Measurements from ENCODE around the gene ACSL6.

ACSL6 gene

DNA sequence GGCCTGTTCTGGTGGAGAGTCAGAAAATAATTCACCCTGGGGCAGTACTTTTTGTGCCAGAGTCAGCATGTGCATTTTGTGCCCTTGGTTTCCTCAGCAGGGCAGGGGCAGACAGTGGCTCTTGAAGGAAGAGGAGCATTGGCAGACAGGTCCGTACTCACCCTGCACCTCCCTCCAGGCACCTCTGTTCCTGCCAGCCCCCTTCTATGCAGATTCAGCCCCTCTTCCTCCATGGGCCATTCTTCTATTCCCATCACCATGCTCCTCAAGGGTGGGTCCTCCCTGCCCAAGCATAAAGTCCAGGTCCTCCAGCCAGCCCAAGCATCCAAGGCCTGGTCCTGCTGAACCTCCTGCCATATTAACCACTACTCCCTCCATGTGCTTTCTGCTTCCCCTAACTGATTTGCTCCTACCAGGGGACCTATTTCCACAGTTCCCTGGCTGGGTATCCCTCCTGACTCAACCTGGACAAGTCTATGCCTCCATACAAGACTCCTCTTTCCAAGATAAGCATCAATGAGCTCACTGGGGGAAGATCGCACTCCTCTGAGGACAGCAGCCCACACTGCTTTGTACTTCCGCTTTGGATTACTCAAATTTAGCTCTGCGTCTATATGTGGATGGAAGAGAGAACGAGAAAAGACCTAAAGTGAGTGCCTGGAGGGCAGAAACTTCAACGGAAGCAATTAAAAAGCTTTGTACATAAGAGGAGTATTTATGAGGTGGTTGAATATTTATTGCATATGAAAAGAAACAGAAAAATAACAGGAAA, 9.3 kb upstream of the ACSL6 start:
- no peak for DNase-seq (ENCODE audit: low read depth, low spot score)
- H3K4me3 ChIP-seq (ENCODE audit: low read length): no peak overlapping the region

DNA sequence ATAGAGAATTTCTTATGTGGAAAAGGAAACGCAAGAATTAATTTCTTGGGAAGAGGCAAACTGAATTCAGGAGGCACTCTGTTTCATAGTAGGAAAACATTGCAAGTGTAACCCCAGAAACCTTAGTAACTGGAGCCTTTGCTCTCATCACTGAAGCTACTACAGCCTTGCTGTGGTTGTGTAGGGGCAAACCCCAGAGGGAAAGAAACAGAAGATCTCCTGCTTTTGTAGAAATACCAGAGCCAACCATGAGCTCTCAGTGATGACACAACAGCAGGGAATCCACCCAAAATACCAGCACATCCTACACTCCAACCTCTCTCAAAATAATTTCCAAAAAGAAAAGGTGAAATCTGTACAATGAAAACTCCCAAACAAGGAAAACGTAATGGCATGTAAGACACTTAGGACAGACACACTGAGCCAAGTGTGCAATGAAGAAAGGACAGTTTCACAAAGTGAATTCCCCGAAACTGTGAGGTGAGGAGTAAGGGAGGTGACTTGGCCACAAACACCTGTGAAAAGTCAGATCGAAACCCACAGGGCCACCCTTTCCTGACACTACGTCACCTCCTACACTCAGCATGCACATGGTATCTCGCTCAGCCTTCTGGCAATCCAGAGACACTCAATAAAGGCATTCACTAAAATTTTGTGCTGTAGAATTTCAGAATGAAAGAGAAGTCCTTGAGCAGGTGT, 8.5 kb upstream of the ACSL6 start:
- no peak overlapping the region for H3K4me3 ChIP-seq (ENCODE audit: low read length)
- DNase-seq (ENCODE audit: low read depth, low spot score): no peak

DNA sequence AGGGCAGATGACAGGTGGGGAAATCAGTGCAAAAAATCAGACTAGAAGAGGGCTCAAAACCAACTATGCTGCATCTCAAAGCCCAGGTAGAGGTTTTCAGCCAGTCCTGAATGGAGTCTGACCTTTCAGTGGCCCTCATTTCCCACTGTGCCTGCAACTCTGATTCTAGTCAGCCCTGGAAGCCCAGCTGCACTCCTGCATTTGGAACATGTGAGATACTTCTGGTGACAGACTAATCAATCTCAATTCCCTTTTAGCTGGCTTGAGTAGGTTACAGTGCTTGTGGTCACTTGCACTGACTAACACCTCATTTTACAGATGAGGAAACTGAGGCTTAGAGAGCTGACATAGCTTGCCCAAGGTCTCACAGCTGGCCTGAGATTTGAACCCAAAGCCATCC, 7.9 kb upstream of the ACSL6 start:
- no peak overlapping the region for H3K4me3 ChIP-seq (ENCODE audit: low read length)
- no peak for DNase-seq (ENCODE audit: low read depth, low spot score)

DNA sequence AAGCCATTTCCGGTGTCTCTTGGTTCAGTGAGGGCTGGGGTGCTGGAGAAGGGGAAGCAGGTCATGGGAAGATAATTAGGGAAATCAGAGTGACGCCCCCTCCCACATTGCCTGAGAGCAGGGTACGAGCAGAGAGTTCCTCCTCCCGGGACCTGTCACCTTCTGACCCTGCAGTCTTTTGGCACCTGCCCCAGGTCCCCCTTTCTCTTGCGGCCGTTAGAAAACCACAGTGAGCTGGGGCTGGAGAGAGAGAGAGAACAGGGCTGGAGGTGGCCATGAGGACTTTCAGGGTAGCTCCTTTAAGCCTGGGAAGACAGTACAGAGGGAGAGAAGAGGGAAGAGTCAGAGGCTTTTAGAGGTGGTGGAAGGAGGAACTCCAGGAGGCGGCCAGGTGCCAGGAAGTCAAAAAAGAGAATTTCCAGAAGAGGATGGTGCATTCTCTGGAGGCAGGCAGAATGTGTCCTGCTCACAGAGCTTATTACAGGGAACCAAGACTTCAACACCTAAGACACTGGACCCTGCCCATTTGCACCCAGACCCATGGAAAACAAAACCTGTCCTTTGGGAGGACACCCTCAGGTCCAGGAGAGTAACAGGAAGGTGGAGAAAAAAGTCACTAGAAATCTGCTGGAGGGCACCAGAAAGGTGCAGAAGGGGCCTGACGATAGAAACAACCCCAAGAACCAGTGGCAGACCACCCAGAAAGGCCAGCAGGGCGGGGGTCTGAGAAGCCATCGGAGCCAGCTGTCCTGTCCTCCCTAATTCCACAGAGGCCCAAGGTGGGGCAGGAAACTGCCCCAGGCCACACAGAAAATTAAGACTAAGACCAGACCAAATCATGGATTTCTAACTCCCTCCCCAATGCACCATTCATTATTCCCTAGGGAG, 6.5 kb upstream of the ACSL6 start:
- no peak for DNase-seq (ENCODE audit: low read depth, low spot score)
- H3K4me3 ChIP-seq (ENCODE audit: low read length): no peak overlapping the region

- DNase-seq (ENCODE audit: low read depth, low spot score): no peak
Observed at GRCh38 chr5:132017316-132017715, 5.9 kb upstream of the ACSL6 start.

DNA sequence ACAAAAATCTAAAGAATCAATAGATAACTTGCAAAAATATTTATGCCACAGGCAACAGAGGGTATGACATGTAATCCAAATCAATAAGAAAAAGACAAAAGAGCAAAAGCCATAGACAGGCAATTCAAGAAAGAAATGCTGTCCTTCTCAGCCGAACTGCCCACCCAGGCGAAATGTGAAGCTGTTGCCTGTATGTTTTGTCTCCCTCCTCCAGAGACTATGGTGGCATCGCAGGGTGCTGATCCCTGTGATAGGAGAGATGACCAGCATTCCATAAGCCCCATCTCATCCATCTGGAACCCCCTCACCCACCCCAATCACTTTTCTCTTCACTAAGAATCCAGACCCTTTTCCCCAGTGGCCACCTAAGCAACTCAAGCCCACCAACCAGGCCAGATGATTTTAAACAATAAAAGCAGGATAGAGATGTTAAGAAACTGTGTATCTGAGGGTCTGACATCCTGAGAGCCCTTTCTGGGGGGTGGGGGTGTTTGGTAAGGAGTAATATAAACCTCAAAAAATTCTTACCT, 5.3 kb upstream of the ACSL6 start:
- H3K4me3 ChIP-seq (ENCODE audit: low read length): no peak overlapping the region
- DNase-seq (ENCODE audit: low read depth, low spot score): no peak

More at GRCh38 chr5:132017316-132017715, 5.9 kb upstream of the ACSL6 start:
- H3K4me3 ChIP-seq (ENCODE audit: low read length): no peak overlapping the region

DNA sequence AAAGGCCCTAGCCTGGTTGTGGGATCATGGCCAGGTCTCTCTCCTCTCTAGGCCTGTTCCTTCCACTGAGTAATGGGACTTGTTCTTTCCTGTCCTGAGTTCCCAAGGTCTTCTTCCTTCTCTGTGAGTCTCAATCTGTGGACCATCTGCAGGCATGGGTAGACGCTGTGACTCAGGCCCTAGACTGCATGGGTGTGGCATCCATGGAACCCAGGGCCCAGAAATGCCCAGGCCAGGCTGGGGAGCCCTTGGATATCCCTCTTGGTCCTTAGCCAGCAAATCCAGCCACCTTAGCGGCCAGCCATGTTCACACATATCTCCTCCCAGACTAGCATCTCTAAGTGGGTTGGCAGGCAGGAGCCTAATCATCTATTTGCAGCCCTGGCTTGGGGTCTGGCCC, 2.3 kb upstream of the ACSL6 start:
- DNase-seq (ENCODE audit: low read depth, low spot score): no peak
- H3K4me3 ChIP-seq (ENCODE audit: low read length): no peak overlapping the region

- no peak overlapping the region for H3K4me3 ChIP-seq (ENCODE audit: low read length)
- DNase-seq (ENCODE audit: low read depth, low spot score): no peak
Observed at GRCh38 chr5:132013006-132013689, 1.7 kb upstream of the ACSL6 start.

DNA sequence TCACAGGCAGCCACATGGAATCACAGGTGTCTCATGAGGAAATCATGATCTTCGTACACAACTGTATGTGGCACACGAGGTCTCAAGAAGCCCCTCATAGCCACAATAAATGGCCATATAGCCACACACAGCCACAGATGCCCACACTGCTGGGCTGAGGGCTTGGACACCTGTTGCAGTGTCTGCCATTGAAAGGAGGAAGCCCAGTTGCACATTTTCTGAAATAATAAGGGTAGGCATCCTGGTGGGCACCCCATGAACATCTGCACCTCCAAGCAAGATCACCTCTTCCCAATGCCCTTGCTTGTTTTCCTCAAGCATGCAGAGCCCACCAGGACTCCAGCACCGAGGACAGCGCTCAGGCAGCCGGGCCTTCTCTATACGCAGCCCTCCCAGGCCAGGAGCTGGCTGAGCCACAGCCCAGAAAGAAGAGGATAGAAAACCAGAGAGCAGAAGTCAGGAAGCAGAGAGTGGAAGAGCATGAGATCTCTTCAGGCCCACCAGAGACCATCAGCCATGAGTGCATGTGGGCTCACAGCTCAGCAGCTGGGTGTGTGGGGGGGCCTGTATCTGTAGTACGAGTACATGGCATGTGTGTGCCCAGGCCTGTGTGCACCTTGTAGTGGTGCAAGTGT, 1.0 kb upstream of the ACSL6 start:
- no peak overlapping the region for H3K4me3 ChIP-seq (ENCODE audit: low read length)
- DNase-seq (ENCODE audit: low read depth, low spot score): no peak

GRCh38 chr5:132010989-132011621, 353 bp downstream of the ACSL6 start:
- peak overlapping the region; percentile 48 for H3K4me3 ChIP-seq (ENCODE audit: low read length)
- DNase-seq (ENCODE audit: low read depth, low spot score): no peak

DNA sequence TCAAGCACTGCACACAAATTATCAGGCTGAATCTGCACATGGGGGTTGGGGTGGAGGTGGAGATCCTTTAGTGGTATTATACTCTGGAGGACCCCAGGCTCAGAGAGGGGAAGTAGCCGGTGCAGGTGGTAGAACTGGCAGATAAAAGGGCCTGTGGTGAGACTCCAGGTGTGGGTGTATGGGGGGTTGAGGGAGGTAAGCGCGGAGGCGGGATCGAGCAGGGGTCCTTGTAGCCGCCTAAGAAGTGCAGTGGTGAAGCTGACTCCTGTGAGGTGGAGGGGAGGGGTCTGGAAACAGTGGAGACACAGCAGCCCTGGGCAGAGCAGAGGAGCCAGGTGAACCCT, 841 bp downstream of the ACSL6 start:
- H3K4me3 ChIP-seq (ENCODE audit: low read length): peak overlapping the region; percentile 48
- peak; percentile 69 for DNase-seq (ENCODE audit: low read depth, low spot score)

- H3K4me3 ChIP-seq (ENCODE audit: low read length): no peak overlapping the region
- DNase-seq (ENCODE audit: low read depth, low spot score): no peak
Observed at GRCh38 chr5:132009706-132010405, 1.6 kb downstream of the ACSL6 start.

DNA sequence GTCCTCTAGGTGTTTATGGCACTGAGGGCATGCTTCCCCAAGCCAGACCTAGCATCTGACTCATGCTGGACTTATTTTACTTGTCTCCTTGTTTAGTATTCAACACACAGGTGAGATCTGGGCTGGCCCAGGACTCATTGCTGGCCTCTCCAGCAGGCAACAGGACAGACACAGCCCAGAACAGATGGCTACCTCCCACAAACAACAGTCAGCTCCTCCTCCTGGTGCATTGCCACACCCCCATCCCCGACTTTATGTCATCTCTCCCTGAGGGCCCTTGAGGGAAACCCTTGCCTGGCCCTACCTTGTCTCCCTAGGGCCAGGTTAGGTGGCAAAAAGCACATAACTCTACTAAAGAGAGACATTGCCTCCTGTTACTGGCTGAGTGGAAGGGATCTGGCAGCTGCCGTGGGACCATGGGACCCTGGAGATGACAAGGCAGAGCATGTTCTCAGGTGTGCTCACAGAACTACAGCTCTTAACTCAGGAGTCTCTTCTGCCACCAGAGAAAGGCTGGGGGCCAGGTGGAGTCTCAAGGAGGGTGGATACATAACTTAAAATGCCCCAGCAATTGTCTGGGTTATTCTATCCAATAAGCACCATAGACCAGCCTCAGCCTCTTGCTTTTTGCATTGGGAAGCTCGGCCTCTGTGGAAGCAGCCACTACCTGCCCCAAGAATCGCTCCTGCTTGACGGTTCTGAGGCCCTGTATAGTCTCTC, 2.3 kb downstream of the ACSL6 start:
- H3K4me3 ChIP-seq (ENCODE audit: low read length): no peak overlapping the region
- no peak for DNase-seq (ENCODE audit: low read depth, low spot score)

DNA sequence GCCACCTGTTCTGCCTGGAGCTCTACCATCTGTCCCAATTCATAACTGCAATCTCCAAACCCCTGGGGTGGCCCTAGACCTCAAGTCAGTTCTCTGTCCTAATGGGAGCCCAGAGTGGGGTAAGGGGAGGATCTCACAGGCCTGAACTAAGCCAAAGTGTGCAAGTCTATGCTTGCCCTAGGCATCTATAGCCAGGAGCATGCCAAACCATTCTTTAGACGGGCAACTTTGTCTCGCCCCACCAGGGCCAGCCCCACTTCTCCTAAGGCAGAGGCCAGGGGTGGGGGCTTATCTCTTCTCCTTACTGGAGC, 3.3 kb downstream of the ACSL6 start:
- no peak overlapping the region for H3K4me3 ChIP-seq (ENCODE audit: low read length)
- DNase-seq (ENCODE audit: low read depth, low spot score): no peak

DNA sequence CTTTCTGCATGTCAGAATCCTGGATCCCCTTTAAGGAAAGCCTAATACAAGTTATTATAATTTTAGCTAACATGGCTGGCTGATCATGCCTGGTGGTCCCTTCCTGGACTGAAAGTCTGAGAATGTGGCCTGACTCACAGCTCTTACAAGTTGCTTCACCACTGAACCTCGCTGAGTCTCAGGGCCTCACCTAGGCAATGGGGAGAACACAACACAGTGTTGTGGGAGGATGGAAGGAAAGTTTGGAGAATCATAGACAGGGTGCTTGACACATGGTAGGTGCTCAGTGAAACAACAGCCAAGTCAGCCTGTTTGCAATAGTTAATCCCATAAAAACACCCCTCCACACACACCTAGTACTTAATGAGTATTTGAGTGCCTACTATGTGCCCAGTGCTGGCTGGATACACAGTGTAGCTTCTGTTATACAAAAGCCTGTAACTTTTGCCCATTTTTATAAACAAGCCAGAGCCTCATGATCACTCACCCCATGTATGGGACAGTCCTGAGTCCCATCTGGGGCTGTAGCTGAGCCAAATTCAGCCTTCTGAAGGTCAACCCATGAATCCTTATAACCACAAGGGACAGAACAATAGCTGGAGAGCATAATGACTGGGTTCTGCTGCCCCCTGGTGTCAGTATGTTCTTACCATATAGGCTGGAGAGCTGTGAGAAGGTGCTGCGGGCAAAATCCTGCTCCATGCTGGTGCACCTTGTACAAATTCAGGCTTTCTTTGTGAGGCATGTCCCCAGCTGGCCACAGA, 3.9 kb downstream of the ACSL6 start:
- H3K4me3 ChIP-seq (ENCODE audit: low read length): no peak overlapping the region
- peak; percentile 84 for DNase-seq (ENCODE audit: low read depth, low spot score)

GRCh38 chr5:132006331-132007120, 4.9 kb downstream of the ACSL6 start:
- DNase-seq (ENCODE audit: low read depth, low spot score): no peak
- no peak overlapping the region for H3K4me3 ChIP-seq (ENCODE audit: low read length)
